ENCODE data around the gene CD99L2. TPM values are rescaled to one million over a fixed set of nuclear protein-coding genes. Genes with fewer than 3 reads are reported as not detected.

The CD99L2 gene
- total RNA-seq, 2 donors from 2014 or later: 12.3 to 15.4 TPM

DNA sequence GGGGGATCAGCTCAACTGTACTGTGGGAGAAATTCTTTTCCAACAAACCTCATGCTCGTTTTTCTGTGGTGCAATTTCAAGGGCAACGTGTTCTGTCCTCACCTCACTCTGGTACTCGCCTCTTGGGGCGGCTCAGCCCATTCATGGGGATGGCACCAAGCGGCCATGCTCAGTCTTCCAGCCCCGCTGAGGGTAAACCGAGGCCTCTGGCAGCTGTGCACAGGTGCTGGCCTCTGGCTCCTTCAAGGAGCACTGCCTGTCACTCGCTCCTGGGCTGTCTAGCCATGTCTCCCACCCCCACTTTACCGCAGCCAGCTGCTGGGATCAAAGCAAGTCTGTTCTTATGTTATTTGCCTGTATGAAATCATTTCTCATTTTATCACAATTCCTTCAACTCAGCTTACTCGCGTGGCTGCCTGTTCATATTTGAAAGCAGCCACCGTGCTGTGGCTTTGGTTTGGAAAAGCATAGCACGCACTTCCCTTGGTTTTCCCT, 135.1 kb downstream of the CD99L2 start:
- no peak for DNase-seq
- Histone ChIP-seq H3K9me3 (no peaks in the 10 kb centered on the region), H3K27me3 (no peaks in the 10 kb centered on the region), H3K9ac (ENCODE audit: low read depth in 2 of 2, low read length in 2 of 2) (no peak overlapping the region), H3K4me1 (no peaks in the 10 kb centered on the region), H3K27ac (no peak overlapping the region), H3K4me3 (no peak overlapping the region), H3K36me3 (no peaks in the 10 kb centered on the region)
- TF ChIP-seq, protein P1, sequence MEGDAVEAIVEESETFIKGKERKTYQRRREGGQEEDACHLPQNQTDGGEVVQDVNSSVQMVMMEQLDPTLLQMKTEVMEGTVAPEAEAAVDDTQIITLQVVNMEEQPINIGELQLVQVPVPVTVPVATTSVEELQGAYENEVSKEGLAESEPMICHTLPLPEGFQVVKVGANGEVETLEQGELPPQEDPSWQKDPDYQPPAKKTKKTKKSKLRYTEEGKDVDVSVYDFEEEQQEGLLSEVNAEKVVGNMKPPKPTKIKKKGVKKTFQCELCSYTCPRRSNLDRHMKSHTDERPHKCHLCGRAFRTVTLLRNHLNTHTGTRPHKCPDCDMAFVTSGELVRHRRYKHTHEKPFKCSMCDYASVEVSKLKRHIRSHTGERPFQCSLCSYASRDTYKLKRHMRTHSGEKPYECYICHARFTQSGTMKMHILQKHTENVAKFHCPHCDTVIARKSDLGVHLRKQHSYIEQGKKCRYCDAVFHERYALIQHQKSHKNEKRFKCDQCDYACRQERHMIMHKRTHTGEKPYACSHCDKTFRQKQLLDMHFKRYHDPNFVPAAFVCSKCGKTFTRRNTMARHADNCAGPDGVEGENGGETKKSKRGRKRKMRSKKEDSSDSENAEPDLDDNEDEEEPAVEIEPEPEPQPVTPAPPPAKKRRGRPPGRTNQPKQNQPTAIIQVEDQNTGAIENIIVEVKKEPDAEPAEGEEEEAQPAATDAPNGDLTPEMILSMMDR (IDR thresholded peaks at IDR 0.05): no peak
- intact Hi-C loops (cut with DNase I): no loop called here

DNA sequence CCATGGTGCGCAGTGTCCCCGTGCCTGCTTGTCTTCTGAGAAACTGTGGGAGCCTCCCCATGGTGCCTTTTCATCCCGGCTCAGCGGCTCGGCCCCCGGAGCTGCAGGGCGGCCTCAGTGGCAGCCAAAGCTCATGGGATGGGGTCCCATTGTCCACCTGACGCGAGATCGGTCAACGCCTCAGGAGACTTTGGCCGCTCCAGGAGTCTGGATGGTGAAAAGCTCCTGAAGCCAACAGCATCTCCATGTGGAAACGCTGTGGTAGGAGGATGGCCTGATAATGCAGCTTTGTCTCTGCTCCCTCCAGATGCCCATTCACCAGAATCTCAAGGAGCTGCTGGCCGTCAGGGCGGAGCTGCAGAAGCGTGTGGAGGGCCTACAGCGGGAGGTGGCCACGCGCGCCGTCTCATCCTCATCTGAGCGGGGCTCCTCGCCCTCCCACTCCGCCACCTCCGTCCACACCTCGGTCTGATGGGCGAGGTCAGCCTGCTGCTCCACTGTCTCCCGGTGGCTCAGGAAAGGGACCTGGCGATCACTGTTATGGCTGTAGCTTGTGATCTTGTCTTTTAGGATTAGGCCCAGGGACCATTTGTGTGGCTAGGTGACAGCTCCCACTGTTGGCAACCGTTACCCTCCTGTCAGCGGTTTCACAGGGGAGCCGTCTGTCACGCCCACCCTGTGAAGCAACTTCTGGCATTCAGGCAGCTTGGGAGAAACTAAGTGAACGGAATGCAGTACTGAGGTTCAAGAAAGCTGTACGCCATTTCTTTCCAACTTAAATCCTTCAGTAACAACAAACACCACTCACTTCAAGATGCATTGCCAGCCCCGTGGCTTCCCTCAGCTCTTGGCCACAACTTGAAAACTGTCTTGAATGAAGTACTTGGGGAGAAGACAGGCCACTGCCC, 136.0 kb downstream of the CD99L2 start:
- no peak overlapping the region for H3K4me3 ChIP-seq
- H3K4me1 ChIP-seq: no peaks in the 10 kb centered on the region
- intact Hi-C loops (cut with DNase I): no loop called here
- no peak for DNase-seq
- TF ChIP-seq, protein P1 (IDR thresholded peaks at IDR 0.05): no peak
- no peak overlapping the region for H3K27ac ChIP-seq
- no peaks in the 10 kb centered on the region for H3K36me3 ChIP-seq
- H3K9ac ChIP-seq (ENCODE audit: low read depth in 2 of 2, low read length in 2 of 2): no peak overlapping the region
- H3K9me3 ChIP-seq: no peaks in the 10 kb centered on the region
- H3K27me3 ChIP-seq: no peaks in the 10 kb centered on the region

DNA sequence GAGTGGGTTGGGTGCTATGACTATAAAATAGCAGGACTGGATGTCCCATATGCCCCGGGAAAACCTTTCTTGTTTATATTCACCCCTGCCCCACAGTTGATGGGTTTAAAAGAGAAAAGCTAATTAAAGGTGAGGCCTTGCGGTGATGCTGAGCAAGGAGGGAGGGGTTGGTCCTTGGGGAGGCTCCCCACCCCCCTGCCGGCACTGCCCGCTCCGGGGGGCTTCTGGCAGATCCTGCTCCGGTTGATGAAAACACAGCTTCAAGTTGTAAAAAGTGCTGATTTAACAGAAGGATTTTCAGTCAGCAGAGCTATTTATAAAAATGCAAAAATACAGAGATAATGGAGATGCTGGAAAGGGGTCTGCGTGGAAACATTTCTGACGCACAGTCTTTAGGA, 136.7 kb downstream of the CD99L2 start:
- intact Hi-C loops (cut with DNase I): no loop called here
- Histone ChIP-seq H3K4me3 (no peak overlapping the region), H3K27ac (no peak overlapping the region), H3K4me1 (no peaks in the 10 kb centered on the region), H3K27me3 (no peaks in the 10 kb centered on the region), H3K9ac (ENCODE audit: low read depth in 2 of 2, low read length in 2 of 2) (no peak overlapping the region), H3K9me3 (no peaks in the 10 kb centered on the region), H3K36me3 (no peaks in the 10 kb centered on the region)
- DNase-seq: no peak
- TF ChIP-seq, protein P1 (IDR thresholded peaks at IDR 0.05): no peak

DNA sequence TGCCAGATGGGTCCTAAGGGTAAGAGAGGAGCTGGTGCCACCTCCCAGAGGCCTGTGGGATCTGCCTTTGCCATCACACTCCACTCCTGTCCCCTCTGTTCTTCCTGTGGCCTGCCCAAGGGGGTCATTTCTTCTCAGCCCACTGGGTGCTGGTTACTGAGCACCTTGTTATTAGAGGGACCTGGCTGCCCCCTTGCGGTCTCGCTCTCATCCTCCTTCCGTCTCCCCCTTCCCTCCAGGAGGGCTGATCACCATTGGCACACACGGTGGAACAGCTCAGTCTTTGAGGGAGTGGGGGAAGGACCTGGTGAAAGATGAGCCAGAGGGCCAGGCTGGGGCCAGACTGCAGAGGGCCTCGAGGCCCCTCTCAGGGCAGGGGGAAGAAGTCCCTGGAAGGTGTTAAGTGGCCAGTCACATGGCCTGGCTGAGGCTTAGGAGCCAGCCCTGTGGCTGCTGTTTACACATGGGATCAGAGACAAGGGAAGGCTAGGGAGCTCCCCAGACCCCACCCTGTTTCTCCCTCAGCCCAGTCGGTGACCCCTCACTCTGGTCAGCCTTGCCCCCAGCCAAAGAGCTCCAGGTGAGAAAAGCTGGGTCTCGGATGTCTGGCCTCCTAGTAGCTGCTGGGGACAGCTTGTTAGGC, 137.2 kb downstream of the CD99L2 start:
- no peaks in the 10 kb centered on the region for H3K36me3 ChIP-seq
- H3K4me1 ChIP-seq: no peaks in the 10 kb centered on the region
- no peak for DNase-seq
- TF ChIP-seq, protein P1 (IDR thresholded peaks at IDR 0.05): no peak
- H3K4me3 ChIP-seq: no peak overlapping the region
- no peak overlapping the region for H3K27ac ChIP-seq
- no peaks in the 10 kb centered on the region for H3K27me3 ChIP-seq
- no peaks in the 10 kb centered on the region for H3K9me3 ChIP-seq
- no peak overlapping the region for H3K9ac ChIP-seq (ENCODE audit: low read depth in 2 of 2, low read length in 2 of 2)
- intact Hi-C loops (cut with DNase I): no loop called here

DNA sequence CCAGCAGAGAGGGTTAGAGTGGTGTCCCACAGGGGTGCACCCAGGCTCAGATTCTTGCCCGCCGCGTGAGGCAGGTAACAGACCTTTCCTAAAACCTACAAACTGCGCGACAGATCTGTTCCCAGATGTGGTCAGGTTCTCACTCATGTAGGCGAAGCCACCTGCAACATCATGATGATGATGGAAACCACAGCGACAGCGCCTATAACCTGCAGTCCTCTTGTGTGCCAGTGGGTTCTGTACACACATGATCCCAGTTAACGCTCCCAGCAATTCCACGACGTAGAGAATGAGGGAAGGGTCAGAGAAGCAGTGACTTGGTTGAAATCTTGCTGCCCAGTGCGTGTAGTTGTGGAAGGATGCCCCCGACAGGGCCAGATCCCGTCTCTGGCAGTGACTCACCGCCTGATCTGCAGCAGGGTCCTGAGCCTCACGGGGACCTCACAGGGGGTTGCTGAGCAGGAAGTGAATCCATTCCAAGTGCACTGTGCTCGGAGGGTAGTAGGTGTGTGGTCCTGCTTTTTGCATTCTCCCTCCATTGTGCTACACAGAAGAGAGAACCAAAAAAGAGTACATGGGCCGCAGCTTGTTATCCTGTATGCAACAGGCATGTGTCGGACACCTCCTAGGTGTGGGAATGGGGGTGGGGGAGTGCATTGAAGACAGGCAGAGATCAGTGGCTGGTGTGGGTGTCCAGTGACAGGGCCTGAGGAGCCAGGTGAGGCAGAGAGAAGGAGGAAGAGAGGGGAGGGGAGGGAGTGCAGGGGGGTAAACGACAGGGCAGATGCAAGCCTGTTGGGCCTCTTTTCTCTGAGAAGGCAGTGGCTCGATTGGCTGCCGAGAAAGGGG, 138.7 kb downstream of the CD99L2 start:
- Histone ChIP-seq H3K4me3 (no peak overlapping the region), H3K4me1 (no peaks in the 10 kb centered on the region), H3K27ac (no peak overlapping the region), H3K9ac (ENCODE audit: low read depth in 2 of 2, low read length in 2 of 2) (no peak overlapping the region), H3K9me3 (no peaks in the 10 kb centered on the region), H3K36me3 (no peaks in the 10 kb centered on the region), H3K27me3 (no peaks in the 10 kb centered on the region)
- TF ChIP-seq, protein P1 (IDR thresholded peaks at IDR 0.05): no peak
- intact Hi-C loops (cut with DNase I): no loop called here
- DNase-seq: no peak
